Measurements from ENCODE around the gene PERM1. TPM values are rescaled to one million over a fixed set of nuclear protein-coding genes. Genes with fewer than 3 reads are reported as not detected.

PERM1 gene
- total and polyA plus RNA-seq, 8 donors, result 0.27 to 0.45 (median 0.36) TPM; not detected in 4

DNA sequence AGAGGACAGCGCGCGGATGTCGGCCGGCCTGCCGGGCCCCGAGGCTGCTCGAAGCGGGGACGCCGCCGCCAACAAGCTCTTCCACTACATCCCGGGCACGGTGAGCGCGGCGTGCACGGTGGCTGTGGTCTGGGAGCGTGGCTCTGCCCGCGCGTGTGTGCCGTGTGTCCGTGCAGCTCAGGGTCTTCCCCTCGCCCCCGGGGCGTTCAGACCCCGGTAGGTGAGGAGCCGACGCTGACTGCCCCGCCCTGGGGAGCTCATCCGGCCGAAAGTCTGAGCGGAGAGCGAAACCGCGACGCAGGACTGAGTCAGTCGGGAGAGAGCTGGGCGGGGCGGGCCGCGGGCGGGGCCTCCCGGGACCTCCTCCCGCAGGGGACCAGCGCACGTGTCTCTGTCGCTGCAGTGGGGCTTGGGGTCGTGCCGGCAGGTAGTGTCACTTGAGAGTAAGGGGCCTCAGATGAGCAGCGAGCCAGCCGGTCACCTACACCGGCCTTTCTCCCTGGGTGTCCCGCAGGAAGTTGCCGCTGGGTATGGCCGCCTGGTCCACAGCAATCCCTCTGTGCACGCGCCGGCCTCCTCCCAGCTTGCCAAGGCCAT lies 15.1 kb downstream of the PERM1 start:
- H3K36me3 ChIP-seq, result peaks cover 0 to 26% of the 10 kb centered on the region in 2 donors
- peak overlapping the region; percentile 60 to 71 for H3K4me3 ChIP-seq
- intact Hi-C loops (cut with DNase I), result no loop called here
- TF ChIP-seq, protein P1, sequence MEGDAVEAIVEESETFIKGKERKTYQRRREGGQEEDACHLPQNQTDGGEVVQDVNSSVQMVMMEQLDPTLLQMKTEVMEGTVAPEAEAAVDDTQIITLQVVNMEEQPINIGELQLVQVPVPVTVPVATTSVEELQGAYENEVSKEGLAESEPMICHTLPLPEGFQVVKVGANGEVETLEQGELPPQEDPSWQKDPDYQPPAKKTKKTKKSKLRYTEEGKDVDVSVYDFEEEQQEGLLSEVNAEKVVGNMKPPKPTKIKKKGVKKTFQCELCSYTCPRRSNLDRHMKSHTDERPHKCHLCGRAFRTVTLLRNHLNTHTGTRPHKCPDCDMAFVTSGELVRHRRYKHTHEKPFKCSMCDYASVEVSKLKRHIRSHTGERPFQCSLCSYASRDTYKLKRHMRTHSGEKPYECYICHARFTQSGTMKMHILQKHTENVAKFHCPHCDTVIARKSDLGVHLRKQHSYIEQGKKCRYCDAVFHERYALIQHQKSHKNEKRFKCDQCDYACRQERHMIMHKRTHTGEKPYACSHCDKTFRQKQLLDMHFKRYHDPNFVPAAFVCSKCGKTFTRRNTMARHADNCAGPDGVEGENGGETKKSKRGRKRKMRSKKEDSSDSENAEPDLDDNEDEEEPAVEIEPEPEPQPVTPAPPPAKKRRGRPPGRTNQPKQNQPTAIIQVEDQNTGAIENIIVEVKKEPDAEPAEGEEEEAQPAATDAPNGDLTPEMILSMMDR (IDR thresholded peaks at IDR 0.05), result no peak
- ATAC-seq, result peak; percentile 92
- peaks cover 6 to 19% of the 10 kb centered on the region in 2 donors for H3K4me1 ChIP-seq
- DNase-seq, result peak in 3 of 4 donors; percentile 65 to 96 (median 86)
- no peaks in the 10 kb centered on the region for H3K9me3 ChIP-seq
- peaks cover 18 to 63% of the 10 kb centered on the region in 2 donors for H3K27me3 ChIP-seq
- H3K27ac ChIP-seq, result peak overlapping the region; percentile 83 to 87

DNA sequence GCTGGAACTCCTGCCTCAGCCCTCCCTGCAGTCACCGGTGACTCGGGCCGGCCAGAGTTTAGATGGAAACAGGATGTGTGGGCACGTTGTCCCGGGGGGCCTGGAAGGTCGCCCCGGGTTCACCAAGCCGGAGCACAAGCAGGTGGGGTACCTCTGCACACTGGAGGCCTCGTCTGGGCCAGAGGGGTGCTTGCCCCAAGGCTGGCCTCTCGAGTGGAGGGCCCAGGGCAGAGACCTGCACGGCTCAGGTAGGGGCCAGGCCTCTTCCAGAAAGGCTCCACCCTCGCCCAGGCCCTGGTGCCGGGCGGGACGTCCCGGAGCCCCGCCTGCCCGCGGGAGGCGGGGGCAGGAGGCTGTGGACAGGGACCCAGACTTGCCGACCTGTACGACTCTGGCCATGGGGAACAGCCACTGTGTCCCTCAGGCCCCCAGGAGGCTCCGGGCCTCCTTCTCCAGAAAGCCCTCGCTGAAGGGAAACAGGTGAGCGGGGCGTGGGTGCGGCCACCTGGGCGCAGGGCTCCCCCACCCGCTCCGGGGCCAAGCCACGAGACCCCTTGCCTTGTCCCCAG lies 15.7 kb downstream of the PERM1 start, which contains the start of gene PLEKHN1:
TSS of gene PLEKHN1 (plus strand) at position 348 of the 569 bp plus-strand sequence. CDS start at position 398, 50 bp downstream.
- H3K4me3 ChIP-seq, result peak within 1 kb of the TSS; percentile 60 to 71
- peaks cover 0 to 26% of the 10 kb centered on the region in 2 donors for H3K36me3 ChIP-seq
- peaks cover 12 to 60% of the 10 kb centered on the region in 2 donors for H3K27me3 ChIP-seq
- peak within 1 kb of the TSS; percentile 83 to 87 for H3K27ac ChIP-seq
- H3K9me3 ChIP-seq, result no peaks in the 10 kb centered on the region
- intact Hi-C loops (cut with DNase I), result no loop called here
- TF ChIP-seq, protein P1 (IDR thresholded peaks at IDR 0.05), result no peak
- ATAC-seq, result peak; percentile 93
- peaks cover 6 to 25% of the 10 kb centered on the region in 2 donors for H3K4me1 ChIP-seq
- DNase-seq, result peak in 1 of 4 donors; percentile 89

DNA sequence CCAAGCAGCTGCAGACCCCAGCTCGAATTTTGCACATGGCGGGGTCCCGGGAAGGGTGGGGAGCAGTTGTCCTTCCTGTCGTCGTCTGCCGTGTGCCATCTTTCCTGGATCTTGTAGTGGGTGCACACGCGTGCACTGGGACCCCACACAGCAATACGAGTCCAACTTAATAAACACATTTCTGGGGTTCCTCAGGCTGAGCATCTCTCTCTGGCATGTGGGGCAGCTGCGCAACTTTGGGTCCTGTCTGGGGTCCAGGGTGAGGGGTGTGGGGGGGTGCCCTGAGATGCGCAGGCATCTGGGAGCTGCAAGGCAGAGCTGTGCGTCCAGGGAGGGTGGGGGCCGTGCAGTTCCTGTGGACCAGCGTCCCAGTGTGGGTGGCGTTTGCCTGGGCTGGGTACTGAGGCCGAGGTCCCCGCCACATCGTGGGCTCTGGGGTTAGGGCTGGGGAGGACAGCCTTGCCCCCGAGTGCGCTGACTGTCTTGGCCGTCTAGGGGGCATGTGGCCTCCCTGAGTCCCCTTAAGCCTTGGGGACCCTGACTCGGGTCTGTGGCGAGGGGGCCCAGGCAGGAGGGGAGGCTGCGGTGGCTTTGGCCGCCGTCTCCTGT lies 16.3 kb downstream of the PERM1 start:
- Histone ChIP-seq H3K4me1 (peaks cover 6 to 30% of the 10 kb centered on the region in 2 donors), H3K9me3 (no peaks in the 10 kb centered on the region), H3K36me3 (peaks cover 0 to 26% of the 10 kb centered on the region in 2 donors), H3K27me3 (peaks cover 6 to 59% of the 10 kb centered on the region in 2 donors), H3K27ac (peak overlapping the region in 1 of 2 donors; percentile 87), H3K4me3 (peak overlapping the region in 1 of 2 donors; percentile 60)
- intact Hi-C loops (cut with DNase I), result no loop called here
- TF ChIP-seq, protein P1 (IDR thresholded peaks at IDR 0.05), result no peak
- ATAC-seq (no peak), DNase-seq (peak in 1 of 4 donors; percentile 69)

DNA sequence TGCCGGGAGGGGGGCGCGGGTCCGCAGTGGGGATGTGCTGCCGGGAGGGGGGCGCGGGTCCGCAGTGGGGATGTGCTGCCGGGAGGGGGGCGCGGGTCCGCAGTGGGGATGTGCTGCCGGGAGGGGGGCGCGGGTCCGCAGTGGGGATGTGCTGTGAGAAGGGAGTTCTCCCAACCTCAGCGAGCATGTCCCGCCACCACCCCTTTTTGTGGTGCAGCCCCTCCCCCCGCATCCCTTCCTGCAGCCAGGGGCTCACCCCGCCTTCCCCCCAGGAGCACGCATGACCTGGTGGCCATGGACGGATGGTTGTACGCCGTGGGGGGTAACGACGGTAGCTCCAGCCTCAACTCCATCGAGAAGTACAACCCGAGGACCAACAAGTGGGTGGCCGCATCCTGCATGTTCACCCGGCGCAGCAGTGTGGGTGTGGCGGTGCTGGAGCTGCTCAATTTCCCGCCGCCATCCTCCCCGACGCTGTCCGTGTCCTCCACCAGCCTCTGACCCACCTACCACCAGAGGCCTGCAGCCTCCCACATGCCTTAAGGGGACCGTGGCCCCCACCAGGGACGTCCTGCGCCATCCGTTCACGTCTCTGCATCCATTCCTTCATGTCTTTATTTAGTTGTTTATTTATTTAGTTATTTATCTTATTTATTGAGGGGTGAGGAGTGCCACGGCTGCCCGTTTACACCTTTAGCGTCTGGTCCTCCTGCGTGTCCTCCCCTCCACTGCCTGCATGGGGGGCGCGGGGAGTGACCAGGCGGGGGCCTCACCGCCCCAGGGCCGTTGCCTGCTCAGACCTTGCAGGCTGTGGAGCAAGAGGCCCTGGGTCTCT lies 17.0 kb downstream of the PERM1 start:
- Histone ChIP-seq H3K4me3 (no peak overlapping the region), H3K4me1 (peaks cover 6 to 34% of the 10 kb centered on the region in 2 donors), H3K36me3 (peaks cover 0 to 26% of the 10 kb centered on the region in 2 donors), H3K27ac (no peak overlapping the region), H3K9me3 (no peaks in the 10 kb centered on the region), H3K27me3 (peaks cover 0 to 52% of the 10 kb centered on the region in 2 donors)
- ATAC-seq (no peak), DNase-seq (peak in 1 of 4 donors; percentile 72)
- TF ChIP-seq, protein P1 (IDR thresholded peaks at IDR 0.05), result no peak
- intact Hi-C loops (cut with DNase I), result no loop called here

All from left lung (tissue), 10 donors.